ENCODE results near the gene PNCK. TPM values are rescaled to one million over a fixed set of nuclear protein-coding genes. Genes with fewer than 3 reads are reported as not detected.

Gene PNCK
- total and polyA plus RNA-seq, 2 experiments from 2014 or later = 3.5 to 11.9 TPM

GRCh38 chrX:153672531-153673427 is 834 bp downstream of the PNCK start:
- no peaks in the 10 kb centered on the region for H3K9me3 Mint-ChIP-seq
- no peak; the same call in 2 of the 3 replicates for ATAC-seq
- peak overlapping the region; percentile 36; the same call in 1 of the 2 replicates for H3K4me3 ChIP-seq

More at GRCh38 chrX:153672531-153673427, 834 bp downstream of the PNCK start:
- Histone ChIP-seq H3K36me3 (ENCODE audit: insufficient read depth) (no peaks in the 10 kb centered on the region), H4K20me1 (replicated peaks; ENCODE audit: insufficient read depth) (no peaks in the 10 kb centered on the region), H3K79me2 (replicated peaks; ENCODE audit: insufficient read depth) (no peaks in the 10 kb centered on the region), H3K27me3 (ENCODE audit: insufficient read depth) (0 out of 2 replicates have a peak, but pooled peaks cover 2% of the 10 kb centered on the region), H3K4me2 (peak overlapping the region; percentile 48; the same call in 1 of the 2 replicates), H3K4me1 (ENCODE audit: insufficient read depth) (no peaks in the 10 kb centered on the region; the same call in 1 of the 2 replicates), H3K27ac (ENCODE audit: low read depth) (no peak overlapping the region), H2AFZ (no peak overlapping the region), H3K9me2 (ENCODE audit: insufficient read depth) (no peaks in the 10 kb centered on the region), H3F3A (replicated peaks; ENCODE audit: low read depth) (no peaks in the 10 kb centered on the region)
- DNase-seq (ENCODE audit: low spot score) = no peak
- Mint-ChIP-seq H3K36me3 (ENCODE audit: low read depth) (no peaks in the 10 kb centered on the region; the same call in 1 of the 3 replicates), H3K4me3 (peak overlapping the region; percentile 56), H3K4me1 (peaks cover 12% of the 10 kb centered on the region), H3K27ac (no peak overlapping the region), H3K27me3 (ENCODE audit: insufficient read depth, low read depth, poor library complexity) (peaks cover 13% of the 10 kb centered on the region)
- no peak for TF ChIP-seq REST (IDR thresholded peaks at IDR 0.05; ENCODE audit: unreplicated experiment)
- no peak for TF ChIP-seq CREB1 (CRISPR knock-in tag; IDR thresholded peaks at IDR 0.05; ENCODE audit: low read depth)
- no peak for TF ChIP-seq JUNB (IDR thresholded peaks at IDR 0.05; ENCODE audit: unreplicated experiment)
- TF ChIP-seq ZNF331 (CRISPR knock-in tag; IDR thresholded peaks at IDR 0.05; ENCODE audit: low read depth) = no peak
- TF ChIP-seq, protein P1, sequence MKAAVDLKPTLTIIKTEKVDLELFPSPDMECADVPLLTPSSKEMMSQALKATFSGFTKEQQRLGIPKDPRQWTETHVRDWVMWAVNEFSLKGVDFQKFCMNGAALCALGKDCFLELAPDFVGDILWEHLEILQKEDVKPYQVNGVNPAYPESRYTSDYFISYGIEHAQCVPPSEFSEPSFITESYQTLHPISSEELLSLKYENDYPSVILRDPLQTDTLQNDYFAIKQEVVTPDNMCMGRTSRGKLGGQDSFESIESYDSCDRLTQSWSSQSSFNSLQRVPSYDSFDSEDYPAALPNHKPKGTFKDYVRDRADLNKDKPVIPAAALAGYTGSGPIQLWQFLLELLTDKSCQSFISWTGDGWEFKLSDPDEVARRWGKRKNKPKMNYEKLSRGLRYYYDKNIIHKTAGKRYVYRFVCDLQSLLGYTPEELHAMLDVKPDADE (IDR thresholded peaks at IDR 0.05) = no peak
- TF ChIP-seq, protein P2, sequence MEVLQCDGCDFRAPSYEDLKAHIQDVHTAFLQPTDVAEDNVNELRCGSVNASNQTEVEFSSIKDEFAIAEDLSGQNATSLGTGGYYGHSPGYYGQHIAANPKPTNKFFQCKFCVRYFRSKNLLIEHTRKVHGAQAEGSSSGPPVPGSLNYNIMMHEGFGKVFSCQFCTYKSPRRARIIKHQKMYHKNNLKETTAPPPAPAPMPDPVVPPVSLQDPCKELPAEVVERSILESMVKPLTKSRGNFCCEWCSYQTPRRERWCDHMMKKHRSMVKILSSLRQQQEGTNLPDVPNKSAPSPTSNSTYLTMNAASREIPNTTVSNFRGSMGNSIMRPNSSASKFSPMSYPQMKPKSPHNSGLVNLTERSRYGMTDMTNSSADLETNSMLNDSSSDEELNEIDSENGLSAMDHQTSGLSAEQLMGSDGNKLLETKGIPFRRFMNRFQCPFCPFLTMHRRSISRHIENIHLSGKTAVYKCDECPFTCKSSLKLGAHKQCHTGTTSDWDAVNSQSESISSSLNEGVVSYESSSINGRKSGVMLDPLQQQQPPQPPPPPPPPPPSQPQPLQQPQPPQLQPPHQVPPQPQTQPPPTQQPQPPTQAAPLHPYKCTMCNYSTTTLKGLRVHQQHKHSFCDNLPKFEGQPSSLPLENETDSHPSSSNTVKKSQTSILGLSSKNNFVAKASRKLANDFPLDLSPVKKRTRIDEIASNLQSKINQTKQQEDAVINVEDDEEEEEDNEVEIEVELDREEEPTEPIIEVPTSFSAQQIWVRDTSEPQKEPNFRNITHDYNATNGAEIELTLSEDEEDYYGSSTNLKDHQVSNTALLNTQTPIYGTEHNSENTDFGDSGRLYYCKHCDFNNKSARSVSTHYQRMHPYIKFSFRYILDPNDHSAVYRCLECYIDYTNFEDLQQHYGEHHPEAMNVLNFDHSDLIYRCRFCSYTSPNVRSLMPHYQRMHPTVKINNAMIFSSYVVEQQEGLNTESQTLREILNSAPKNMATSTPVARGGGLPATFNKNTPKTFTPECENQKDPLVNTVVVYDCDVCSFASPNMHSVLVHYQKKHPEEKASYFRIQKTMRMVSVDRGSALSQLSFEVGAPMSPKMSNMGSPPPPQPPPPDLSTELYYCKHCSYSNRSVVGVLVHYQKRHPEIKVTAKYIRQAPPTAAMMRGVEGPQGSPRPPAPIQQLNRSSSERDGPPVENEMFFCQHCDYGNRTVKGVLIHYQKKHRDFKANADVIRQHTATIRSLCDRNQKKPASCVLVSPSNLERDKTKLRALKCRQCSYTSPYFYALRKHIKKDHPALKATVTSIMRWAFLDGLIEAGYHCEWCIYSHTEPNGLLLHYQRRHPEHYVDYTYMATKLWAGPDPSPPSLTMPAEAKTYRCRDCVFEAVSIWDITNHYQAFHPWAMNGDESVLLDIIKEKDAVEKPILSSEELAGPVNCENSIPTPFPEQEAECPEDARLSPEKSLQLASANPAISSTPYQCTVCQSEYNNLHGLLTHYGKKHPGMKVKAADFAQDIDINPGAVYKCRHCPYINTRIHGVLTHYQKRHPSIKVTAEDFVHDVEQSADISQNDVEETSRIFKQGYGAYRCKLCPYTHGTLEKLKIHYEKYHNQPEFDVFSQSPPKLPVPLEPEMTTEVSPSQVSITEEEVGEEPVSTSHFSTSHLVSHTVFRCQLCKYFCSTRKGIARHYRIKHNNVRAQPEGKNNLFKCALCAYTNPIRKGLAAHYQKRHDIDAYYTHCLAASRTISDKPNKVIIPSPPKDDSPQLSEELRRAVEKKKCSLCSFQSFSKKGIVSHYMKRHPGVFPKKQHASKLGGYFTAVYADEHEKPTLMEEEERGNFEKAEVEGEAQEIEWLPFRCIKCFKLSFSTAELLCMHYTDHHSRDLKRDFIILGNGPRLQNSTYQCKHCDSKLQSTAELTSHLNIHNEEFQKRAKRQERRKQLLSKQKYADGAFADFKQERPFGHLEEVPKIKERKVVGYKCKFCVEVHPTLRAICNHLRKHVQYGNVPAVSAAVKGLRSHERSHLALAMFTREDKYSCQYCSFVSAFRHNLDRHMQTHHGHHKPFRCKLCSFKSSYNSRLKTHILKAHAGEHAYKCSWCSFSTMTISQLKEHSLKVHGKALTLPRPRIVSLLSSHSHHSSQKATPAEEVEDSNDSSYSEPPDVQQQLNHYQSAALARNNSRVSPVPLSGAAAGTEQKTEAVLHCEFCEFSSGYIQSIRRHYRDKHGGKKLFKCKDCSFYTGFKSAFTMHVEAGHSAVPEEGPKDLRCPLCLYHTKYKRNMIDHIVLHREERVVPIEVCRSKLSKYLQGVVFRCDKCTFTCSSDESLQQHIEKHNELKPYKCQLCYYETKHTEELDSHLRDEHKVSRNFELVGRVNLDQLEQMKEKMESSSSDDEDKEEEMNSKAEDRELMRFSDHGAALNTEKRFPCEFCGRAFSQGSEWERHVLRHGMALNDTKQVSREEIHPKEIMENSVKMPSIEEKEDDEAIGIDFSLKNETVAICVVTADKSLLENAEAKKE (CRISPR knock-in tag; IDR thresholded peaks at IDR 0.05) = no peak
- no peak for TF ChIP-seq POLR2AphosphoS5 (IDR thresholded peaks at IDR 0.05; ENCODE audit: low read depth)
- TF ChIP-seq EZH2phosphoT487 (IDR thresholded peaks at IDR 0.05; ENCODE audit: unreplicated experiment) = no peak
- TF ChIP-seq ZNF114 (CRISPR knock-in tag; IDR thresholded peaks at IDR 0.05) = no peak
- TF ChIP-seq EZH2 (IDR thresholded peaks at IDR 0.05; ENCODE audit: low read depth, unreplicated experiment) = no peak
- TF ChIP-seq, protein P3, sequence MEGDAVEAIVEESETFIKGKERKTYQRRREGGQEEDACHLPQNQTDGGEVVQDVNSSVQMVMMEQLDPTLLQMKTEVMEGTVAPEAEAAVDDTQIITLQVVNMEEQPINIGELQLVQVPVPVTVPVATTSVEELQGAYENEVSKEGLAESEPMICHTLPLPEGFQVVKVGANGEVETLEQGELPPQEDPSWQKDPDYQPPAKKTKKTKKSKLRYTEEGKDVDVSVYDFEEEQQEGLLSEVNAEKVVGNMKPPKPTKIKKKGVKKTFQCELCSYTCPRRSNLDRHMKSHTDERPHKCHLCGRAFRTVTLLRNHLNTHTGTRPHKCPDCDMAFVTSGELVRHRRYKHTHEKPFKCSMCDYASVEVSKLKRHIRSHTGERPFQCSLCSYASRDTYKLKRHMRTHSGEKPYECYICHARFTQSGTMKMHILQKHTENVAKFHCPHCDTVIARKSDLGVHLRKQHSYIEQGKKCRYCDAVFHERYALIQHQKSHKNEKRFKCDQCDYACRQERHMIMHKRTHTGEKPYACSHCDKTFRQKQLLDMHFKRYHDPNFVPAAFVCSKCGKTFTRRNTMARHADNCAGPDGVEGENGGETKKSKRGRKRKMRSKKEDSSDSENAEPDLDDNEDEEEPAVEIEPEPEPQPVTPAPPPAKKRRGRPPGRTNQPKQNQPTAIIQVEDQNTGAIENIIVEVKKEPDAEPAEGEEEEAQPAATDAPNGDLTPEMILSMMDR (conservative IDR thresholded peaks at IDR 0.05; ENCODE audit: low read depth in 2 of 2) = no peak
- TF ChIP-seq NANOG (IDR thresholded peaks at IDR 0.05; ENCODE audit: borderline replicate concordance) = no peak
- no peak for TF ChIP-seq STAT1 (IDR thresholded peaks at IDR 0.05; ENCODE audit: unreplicated experiment)

Data from GM23338 (cell line).